Ovary (tissue), 3 donors: ENCODE measurements around the gene MOSMO.

Experiments
- EP300 ChIP-seq: sonication (generic); formaldehyde crosslinking; IDR thresholded peaks from one replicate; pipeline ENCODE4 v1.6.1; 2017; ENCODE audit warnings: antibody characterized with exemption
- POLR2A ChIP-seq: fragments of 450-650 bp; IDR thresholded peaks from one replicate; pipeline ENCODE4 v1.6.1; 2017; ENCODE audit warnings: antibody characterized with exemption, mild to moderate bottlenecking, moderate library complexity
- TF ChIP-seq, protein P1 (sequence below), 3 donors: fragments of 450-650 bp in 2 of 3; fragments of 200-600 bp in 1 of 3; IDR thresholded peaks; one replicate each; pipeline versions ENCODE4 v1.5.1 to v1.8.0; 2016 to 2022; ENCODE audit warnings: antibody characterized with exemption in 3 of 3, mild to moderate bottlenecking in 1 of 3
- donor health status: DM: no; HTN: no; CAD: no.

DNA sequence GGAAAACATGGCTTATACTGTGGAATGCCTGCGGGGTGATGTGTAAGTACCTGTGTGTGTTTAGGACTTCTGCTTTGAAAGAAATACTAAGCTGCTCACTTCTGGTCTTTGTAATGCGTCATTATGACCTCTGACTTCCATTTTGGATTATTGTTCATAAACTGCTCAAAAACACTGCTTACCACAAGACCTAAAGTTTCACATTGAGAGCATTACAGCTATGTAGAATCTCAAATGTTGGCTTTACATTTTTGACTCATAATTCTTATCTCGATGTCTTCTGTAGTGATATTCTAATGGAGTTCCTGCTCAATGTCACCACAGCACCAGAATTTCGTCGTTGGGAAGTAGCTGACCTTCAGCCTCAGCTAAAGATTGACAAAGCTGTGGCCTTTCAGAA is 45.4 kb upstream of the MOSMO start:
- TF ChIP-seq, protein P1, sequence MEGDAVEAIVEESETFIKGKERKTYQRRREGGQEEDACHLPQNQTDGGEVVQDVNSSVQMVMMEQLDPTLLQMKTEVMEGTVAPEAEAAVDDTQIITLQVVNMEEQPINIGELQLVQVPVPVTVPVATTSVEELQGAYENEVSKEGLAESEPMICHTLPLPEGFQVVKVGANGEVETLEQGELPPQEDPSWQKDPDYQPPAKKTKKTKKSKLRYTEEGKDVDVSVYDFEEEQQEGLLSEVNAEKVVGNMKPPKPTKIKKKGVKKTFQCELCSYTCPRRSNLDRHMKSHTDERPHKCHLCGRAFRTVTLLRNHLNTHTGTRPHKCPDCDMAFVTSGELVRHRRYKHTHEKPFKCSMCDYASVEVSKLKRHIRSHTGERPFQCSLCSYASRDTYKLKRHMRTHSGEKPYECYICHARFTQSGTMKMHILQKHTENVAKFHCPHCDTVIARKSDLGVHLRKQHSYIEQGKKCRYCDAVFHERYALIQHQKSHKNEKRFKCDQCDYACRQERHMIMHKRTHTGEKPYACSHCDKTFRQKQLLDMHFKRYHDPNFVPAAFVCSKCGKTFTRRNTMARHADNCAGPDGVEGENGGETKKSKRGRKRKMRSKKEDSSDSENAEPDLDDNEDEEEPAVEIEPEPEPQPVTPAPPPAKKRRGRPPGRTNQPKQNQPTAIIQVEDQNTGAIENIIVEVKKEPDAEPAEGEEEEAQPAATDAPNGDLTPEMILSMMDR (IDR thresholded peaks at IDR 0.05): no peak
- no peak for TF ChIP-seq POLR2A
- no peak for TF ChIP-seq EP300
